Measurements from ENCODE around the gene HMCN2.

Gene HMCN2

DNA sequence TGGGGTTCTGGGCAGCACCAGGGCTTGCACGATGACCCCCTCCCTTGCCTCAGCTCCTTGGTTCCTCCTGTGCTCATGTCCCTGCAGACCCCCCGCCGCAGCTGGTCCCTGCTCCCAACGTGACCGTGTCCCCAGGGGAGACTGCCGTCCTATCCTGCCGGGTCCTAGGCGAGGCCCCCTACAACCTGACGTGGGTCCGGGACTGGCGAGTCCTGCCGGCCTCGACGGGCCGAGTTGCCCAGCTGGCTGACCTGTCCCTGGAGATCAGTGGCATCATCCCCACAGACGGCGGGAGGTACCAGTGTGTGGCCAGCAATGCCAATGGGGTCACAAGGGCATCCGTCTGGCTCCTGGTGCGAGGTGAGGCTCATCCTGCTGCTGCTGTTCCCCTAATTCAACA is 39.1 kb downstream of the HMCN2 start:
- no peak overlapping the region for H3K4me3 ChIP-seq (ENCODE audit: low read length)
- H3K36me3 ChIP-seq (ENCODE audit: insufficient read depth, low read length) = no peaks in the 10 kb centered on the region
- H3K9ac ChIP-seq (ENCODE audit: low read depth, low read length) = no peak overlapping the region
- H3K4me1 ChIP-seq (ENCODE audit: control insufficient read depth, insufficient read depth, low read length) = peaks cover 7% of the 10 kb centered on the region
- H3K4me2 ChIP-seq (ENCODE audit: low read length) = no peak overlapping the region
- H3K27me3 ChIP-seq (ENCODE audit: control insufficient read depth, insufficient read depth, low read length) = peaks cover 85% of the 10 kb centered on the region
- no peaks in the 10 kb centered on the region for H3K9me3 ChIP-seq (replicated peaks; ENCODE audit: low read length)

DNA sequence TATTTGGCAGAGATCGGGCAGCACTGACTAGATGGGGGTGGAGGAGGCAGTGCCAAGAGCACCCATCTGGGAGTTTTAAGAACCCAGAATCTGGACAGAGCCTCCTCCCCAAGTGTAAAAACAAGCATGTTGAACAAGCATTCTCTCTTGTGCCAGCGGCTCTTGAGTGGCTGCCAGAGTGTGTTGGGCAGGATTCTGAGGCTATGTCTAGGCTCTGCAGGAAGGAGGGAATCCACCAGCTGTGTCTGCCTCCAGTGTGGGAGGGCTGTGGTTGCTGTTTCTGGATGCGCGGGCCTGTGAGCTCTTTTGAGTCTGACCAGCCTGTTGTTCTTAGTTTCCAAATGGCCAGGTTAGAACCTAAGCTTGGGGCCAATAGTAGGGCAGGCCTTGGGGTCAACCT is 39.8 kb downstream of the HMCN2 start:
- Histone ChIP-seq H3K9ac (ENCODE audit: low read depth, low read length) (no peak overlapping the region), H3K4me2 (ENCODE audit: low read length) (no peak overlapping the region), H3K9me3 (replicated peaks; ENCODE audit: low read length) (no peaks in the 10 kb centered on the region), H3K4me1 (ENCODE audit: control insufficient read depth, insufficient read depth, low read length) (peaks cover 7% of the 10 kb centered on the region), H3K4me3 (ENCODE audit: low read length) (no peak overlapping the region), H3K36me3 (ENCODE audit: insufficient read depth, low read length) (no peaks in the 10 kb centered on the region), H3K27me3 (ENCODE audit: control insufficient read depth, insufficient read depth, low read length) (peaks cover 85% of the 10 kb centered on the region)

DNA sequence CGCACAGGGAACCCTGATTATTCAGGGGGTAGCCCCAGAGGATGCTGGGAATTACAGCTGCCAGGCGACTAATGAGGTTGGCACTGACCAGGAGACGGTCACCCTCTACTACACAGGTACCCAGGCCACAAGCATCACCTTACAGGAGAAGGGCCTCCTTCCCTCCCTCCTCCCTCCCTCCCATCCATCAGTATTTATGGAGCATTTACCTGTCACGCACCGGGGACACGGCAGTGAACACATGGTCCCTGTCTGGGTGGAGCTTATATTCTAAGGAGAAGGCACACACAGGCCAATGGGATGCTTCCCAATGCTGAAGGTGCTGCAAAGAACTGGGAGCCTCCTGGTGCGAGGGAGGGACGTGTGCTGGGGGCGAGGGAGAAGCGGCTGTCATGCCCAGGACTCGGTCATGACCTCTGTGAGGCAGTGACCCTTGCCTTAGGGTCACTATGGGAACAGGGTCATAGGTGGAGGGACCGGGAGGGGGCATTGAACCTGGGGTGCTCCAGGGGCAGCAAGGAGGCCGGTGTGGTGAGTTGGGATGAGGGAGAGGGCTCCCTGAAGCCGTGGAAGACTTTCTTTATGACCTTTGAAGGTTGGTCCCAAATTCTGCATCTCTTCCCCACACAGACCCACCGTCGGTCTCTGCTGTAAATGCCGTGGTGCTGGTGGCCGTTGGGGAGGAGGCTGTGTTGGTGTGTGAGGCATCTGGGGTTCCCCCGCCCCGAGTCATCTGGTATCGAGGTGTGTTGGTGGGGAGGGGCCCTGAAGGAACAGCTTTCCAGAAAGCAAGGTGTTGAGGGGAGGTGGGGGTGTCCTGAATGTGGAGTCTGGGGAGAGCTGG is 41.5 kb downstream of the HMCN2 start:
- Histone ChIP-seq H3K4me2 (ENCODE audit: low read length) (no peak overlapping the region), H3K9me3 (replicated peaks; ENCODE audit: low read length) (no peaks in the 10 kb centered on the region), H3K4me3 (ENCODE audit: low read length) (no peak overlapping the region), H3K9ac (ENCODE audit: low read depth, low read length) (no peak overlapping the region), H3K4me1 (ENCODE audit: control insufficient read depth, insufficient read depth, low read length) (no peaks in the 10 kb centered on the region), H3K27me3 (ENCODE audit: control insufficient read depth, insufficient read depth, low read length) (peaks cover 85% of the 10 kb centered on the region), H3K36me3 (ENCODE audit: insufficient read depth, low read length) (no peaks in the 10 kb centered on the region)

DNA sequence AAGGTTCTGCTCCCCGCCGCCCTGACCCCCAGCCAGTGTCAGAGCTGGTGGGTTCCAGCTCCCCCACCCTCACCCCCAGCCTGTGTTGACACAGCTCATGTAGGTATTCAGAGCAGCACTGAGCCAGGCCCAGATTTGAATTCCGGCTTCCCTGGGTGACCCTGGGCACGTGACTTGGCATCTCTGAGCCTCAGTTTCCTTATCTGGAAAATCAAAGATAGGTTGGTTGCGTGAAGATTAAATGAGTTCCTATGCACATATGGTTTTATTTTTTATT is 42.0 kb downstream of the HMCN2 start:
- H3K9me3 ChIP-seq (replicated peaks; ENCODE audit: low read length) = no peaks in the 10 kb centered on the region
- H3K27me3 ChIP-seq (ENCODE audit: control insufficient read depth, insufficient read depth, low read length) = peaks cover 82% of the 10 kb centered on the region
- no peak overlapping the region for H3K4me3 ChIP-seq (ENCODE audit: low read length)
- no peak overlapping the region for H3K9ac ChIP-seq (ENCODE audit: low read depth, low read length)
- H3K4me2 ChIP-seq (ENCODE audit: low read length) = no peak overlapping the region
- no peaks in the 10 kb centered on the region for H3K36me3 ChIP-seq (ENCODE audit: insufficient read depth, low read length)
- peaks cover under 1% of the 10 kb centered on the region for H3K4me1 ChIP-seq (ENCODE audit: control insufficient read depth, insufficient read depth, low read length)

DNA sequence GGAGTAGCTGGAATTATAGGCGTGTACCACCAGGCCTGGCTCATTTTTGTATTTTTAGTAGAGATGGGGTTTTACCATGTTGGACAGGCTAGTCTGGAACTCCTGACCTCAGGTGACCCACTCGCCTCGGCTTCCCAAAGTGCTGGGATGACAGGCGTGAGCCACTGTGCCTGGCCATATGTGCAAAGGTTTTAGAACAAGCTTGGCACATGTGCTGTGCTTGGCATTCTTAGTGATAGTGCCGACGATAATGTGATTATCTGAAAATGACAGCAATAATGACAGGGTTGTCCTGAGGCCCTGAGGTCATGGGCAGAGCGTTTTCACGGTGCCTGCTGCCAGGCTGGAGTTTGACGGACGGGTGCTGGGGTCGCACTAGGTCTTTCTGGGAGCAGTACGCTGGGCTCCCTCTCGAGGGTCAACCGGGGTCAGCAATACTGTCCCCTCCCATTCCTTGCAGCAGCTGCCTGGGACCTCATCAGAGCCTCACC is 42.6 kb downstream of the HMCN2 start:
- Histone ChIP-seq H3K4me1 (ENCODE audit: control insufficient read depth, insufficient read depth, low read length) (peaks cover 5% of the 10 kb centered on the region), H3K9me3 (replicated peaks; ENCODE audit: low read length) (no peaks in the 10 kb centered on the region), H3K36me3 (ENCODE audit: insufficient read depth, low read length) (no peaks in the 10 kb centered on the region), H3K4me2 (ENCODE audit: low read length) (no peak overlapping the region), H3K4me3 (ENCODE audit: low read length) (no peak overlapping the region), H3K9ac (ENCODE audit: low read depth, low read length) (no peak overlapping the region), H3K27me3 (ENCODE audit: control insufficient read depth, insufficient read depth, low read length) (peaks cover 79% of the 10 kb centered on the region)

DNA sequence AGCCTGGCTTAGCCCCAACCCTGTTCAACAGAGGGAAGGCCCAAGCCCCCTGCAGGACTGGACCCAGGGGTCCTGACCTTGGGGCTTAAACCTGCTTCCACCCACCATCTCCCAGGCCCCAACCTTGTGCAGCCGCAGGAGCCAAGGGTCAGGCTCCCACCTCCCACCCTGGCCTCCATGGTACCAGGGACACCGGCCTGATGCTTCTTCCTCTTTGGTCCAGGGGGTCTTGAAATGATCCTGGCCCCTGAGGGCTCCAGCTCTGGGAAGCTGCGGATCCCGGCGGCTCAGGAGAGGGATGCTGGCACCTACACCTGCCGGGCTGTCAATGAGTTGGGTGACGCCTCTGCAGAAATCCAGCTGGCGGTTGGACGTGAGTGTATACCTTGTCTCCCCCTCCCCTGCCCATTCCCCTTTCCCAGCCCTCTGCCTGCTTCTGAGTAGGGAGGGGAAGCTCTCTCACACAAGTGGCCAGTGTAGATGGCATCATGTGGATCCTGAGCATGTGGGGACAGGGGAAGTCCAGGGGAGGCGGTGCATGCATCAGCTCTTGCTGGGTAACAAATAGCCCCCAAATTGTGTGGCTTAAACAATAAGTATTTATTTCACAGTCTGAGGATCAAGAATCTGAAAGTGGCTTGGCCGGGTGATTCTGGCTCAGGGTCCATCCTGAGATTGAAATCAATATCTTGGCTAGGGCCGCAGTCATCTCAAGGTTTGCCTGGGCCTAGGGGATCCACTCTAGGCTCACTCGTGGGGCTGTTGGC is 44.3 kb downstream of the HMCN2 start:
- Histone ChIP-seq H3K27me3 (ENCODE audit: control insufficient read depth, insufficient read depth, low read length) (peaks cover 68% of the 10 kb centered on the region), H3K9me3 (replicated peaks; ENCODE audit: low read length) (no peaks in the 10 kb centered on the region), H3K9ac (ENCODE audit: low read depth, low read length) (no peak overlapping the region), H3K4me3 (ENCODE audit: low read length) (no peak overlapping the region), H3K4me1 (ENCODE audit: control insufficient read depth, insufficient read depth, low read length) (peaks cover 9% of the 10 kb centered on the region), H3K4me2 (ENCODE audit: low read length) (no peak overlapping the region), H3K36me3 (ENCODE audit: insufficient read depth, low read length) (no peaks in the 10 kb centered on the region)

DNA sequence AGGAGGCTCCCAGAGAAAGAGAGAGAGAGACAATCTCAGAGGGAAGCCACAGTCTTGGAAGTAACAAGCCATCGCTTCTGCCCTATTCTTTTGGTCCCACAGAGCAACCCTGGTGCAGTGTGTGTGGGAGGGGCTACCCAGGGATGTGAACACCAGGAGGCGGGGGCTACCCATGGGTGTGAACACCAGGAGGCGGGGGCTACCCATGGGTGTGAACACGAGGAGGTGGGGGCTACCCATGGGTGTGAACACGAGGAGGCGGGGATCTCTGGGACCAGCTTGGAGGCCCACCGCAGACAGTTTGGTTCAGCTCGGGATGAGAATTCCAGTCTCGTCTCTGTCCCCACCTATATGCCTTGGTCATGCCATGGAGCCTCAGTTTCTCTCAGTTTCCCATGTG is 44.9 kb downstream of the HMCN2 start:
- no peaks in the 10 kb centered on the region for H3K9me3 ChIP-seq (replicated peaks; ENCODE audit: low read length)
- H3K4me3 ChIP-seq (ENCODE audit: low read length) = no peak overlapping the region
- H3K36me3 ChIP-seq (ENCODE audit: insufficient read depth, low read length) = no peaks in the 10 kb centered on the region
- H3K4me2 ChIP-seq (ENCODE audit: low read length) = no peak overlapping the region
- peaks cover 9% of the 10 kb centered on the region for H3K4me1 ChIP-seq (ENCODE audit: control insufficient read depth, insufficient read depth, low read length)
- H3K27me3 ChIP-seq (ENCODE audit: control insufficient read depth, insufficient read depth, low read length) = peaks cover 62% of the 10 kb centered on the region
- H3K9ac ChIP-seq (ENCODE audit: low read depth, low read length) = no peak overlapping the region

DNA sequence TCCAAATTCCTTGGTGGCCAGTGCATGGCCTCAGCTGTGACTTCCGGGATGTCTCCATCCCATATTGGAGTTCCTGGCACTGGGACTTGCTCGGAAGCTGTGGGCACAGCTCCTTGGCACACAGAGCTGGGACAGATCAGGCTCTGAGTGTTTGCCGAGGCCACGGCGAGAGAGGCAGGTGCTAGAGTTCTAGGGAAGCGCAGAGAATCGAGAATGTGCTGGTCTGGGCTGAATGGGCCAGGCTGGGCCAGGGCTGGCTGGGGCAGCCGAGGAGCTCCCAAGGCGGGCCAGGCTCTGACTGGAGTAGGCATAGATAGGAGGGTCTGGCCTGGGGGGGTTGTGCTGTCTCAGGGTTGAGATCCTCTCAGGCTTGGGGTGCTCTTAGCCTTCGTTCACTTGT is 45.4 kb downstream of the HMCN2 start:
- no peak overlapping the region for H3K4me2 ChIP-seq (ENCODE audit: low read length)
- peaks cover 62% of the 10 kb centered on the region for H3K27me3 ChIP-seq (ENCODE audit: control insufficient read depth, insufficient read depth, low read length)
- no peak overlapping the region for H3K9ac ChIP-seq (ENCODE audit: low read depth, low read length)
- no peaks in the 10 kb centered on the region for H3K36me3 ChIP-seq (ENCODE audit: insufficient read depth, low read length)
- H3K4me1 ChIP-seq (ENCODE audit: control insufficient read depth, insufficient read depth, low read length) = peaks cover 9% of the 10 kb centered on the region
- H3K9me3 ChIP-seq (replicated peaks; ENCODE audit: low read length) = no peaks in the 10 kb centered on the region
- no peak overlapping the region for H3K4me3 ChIP-seq (ENCODE audit: low read length)

DNA sequence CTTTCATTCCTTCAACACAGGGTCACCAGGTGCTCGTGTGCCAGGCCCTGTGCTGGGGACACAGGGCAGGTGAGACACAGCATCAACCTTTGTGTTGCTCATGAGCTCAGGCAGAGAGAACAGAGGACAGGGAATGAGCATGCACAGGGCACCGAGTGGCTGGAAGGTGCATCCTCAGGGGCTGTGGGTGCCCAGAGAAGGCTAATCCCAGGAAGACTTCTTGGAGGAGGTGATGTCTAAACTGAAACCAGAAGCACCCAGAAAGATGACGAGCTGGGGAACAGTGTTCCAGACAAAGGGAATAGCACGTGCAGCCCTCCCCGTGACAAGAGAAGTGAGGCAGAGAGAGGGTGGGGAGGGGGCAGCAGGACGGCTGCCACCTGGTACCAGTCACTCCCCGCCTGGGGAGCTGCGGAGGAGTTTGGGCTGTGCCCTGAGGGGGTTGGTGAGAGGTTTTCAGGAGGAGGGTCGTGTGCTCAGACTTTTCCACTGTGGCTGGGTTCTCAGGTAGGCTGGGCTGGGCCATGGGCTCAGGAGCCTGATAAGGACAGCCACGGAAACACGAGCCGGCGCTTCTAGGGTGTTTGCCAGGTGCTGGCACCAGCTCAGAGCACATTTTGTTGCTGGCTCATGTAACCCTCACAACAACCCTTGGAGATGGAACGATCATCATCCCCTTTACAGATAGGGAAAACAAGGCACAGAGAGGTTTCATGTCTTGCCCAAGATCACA is 46.0 kb downstream of the HMCN2 start:
- H3K4me2 ChIP-seq (ENCODE audit: low read length) = no peak overlapping the region
- H3K27me3 ChIP-seq (ENCODE audit: control insufficient read depth, insufficient read depth, low read length) = peaks cover 62% of the 10 kb centered on the region
- H3K9ac ChIP-seq (ENCODE audit: low read depth, low read length) = no peak overlapping the region
- no peaks in the 10 kb centered on the region for H3K9me3 ChIP-seq (replicated peaks; ENCODE audit: low read length)
- H3K4me1 ChIP-seq (ENCODE audit: control insufficient read depth, insufficient read depth, low read length) = peaks cover 9% of the 10 kb centered on the region
- H3K4me3 ChIP-seq (ENCODE audit: low read length) = no peak overlapping the region
- H3K36me3 ChIP-seq (ENCODE audit: insufficient read depth, low read length) = no peaks in the 10 kb centered on the region

DNA sequence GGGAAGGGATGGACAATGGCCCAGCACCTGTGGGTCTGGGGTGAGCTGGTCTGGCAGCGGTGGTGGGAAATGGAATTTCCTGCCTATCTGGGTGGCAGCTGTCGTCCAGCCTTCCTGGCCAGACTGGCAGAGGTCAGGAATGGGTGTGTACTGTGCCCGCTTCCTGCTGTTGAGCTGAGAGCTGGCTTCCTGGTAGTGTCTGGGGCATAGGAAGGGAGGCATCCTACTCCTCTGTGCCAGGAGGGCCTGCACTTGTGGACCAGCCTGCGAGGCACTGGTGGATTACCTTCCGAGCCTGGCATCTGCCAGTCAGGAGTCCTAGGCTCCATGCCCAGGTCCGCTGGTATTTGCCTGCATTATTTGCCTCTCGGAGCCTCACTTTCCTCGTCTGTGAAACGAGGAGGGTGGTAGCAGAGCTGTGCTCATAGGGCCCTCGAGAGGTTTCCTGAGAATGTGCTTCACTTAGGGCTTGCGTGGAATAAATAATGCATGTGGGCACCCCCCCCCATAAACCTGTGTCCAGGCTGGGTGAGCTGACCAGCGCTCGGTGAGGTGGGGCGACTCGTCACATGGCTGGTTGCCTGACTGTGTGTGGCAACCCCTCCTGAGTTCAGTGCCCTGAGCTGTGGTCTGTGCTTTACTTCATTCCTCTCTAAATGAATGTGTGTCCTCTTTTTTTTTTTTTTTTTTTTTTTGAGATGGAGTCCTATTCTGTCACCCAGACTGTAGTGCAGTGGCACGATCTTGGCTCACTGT is 47.7 kb downstream of the HMCN2 start:
- Histone ChIP-seq H3K27me3 (ENCODE audit: control insufficient read depth, insufficient read depth, low read length) (peaks cover 63% of the 10 kb centered on the region), H3K36me3 (ENCODE audit: insufficient read depth, low read length) (no peaks in the 10 kb centered on the region), H3K9ac (ENCODE audit: low read depth, low read length) (no peak overlapping the region), H3K4me3 (ENCODE audit: low read length) (no peak overlapping the region), H3K4me2 (ENCODE audit: low read length) (no peak overlapping the region), H3K9me3 (replicated peaks; ENCODE audit: low read length) (no peaks in the 10 kb centered on the region), H3K4me1 (ENCODE audit: control insufficient read depth, insufficient read depth, low read length) (peaks cover 9% of the 10 kb centered on the region)
